SK-N-SH (cell line): ENCODE data around the gene INPP5A.

ENCODE experiments used
- CHD2 ChIP-seq: fragments of 150-350 bp; IDR thresholded peaks from 2 replicates; pipeline ENCODE4 v1.6.1; 2018; ENCODE audit warnings: low read length; ENCODE audit not compliant: partially characterized antibody
- ELF1 ChIP-seq: IDR thresholded peaks from 2 replicates; pipeline ENCODE4 v1.4.0; 2012
- TF ChIP-seq, protein P1 (sequence below): fragments of 200-600 bp; sonication (generic); IDR thresholded peaks from 2 replicates; pipeline ENCODE4 v1.6.1; 2017; ENCODE audit warnings: antibody characterized with exemption, mild to moderate bottlenecking, moderate library complexity

DNA sequence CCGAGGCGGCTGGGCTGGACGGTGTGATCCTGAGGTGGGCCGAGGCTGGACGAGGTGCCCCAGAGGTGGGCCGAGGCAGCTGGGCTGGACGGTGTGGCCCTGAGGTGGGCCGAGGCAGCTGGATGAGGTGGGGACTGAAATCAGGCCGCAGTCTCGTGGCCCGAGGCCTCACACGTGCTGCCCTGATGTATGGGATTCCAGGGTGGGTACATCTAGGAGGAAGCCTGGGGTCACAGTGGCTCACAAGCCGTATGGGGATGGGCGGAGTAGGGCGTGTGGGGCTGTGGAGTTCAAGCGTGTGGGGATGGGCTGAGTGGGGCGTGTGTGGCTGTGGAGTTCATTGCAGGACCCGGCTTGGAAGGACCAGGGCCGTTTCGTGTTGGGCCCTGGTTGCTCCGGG lies 260.8 kb downstream of the INPP5A start:
- TF ChIP-seq, protein P1, sequence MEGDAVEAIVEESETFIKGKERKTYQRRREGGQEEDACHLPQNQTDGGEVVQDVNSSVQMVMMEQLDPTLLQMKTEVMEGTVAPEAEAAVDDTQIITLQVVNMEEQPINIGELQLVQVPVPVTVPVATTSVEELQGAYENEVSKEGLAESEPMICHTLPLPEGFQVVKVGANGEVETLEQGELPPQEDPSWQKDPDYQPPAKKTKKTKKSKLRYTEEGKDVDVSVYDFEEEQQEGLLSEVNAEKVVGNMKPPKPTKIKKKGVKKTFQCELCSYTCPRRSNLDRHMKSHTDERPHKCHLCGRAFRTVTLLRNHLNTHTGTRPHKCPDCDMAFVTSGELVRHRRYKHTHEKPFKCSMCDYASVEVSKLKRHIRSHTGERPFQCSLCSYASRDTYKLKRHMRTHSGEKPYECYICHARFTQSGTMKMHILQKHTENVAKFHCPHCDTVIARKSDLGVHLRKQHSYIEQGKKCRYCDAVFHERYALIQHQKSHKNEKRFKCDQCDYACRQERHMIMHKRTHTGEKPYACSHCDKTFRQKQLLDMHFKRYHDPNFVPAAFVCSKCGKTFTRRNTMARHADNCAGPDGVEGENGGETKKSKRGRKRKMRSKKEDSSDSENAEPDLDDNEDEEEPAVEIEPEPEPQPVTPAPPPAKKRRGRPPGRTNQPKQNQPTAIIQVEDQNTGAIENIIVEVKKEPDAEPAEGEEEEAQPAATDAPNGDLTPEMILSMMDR: no peak
- no peak for TF ChIP-seq CHD2
- no peak for TF ChIP-seq ELF1
